Astrocyte of the spinal cord (primary cell): ENCODE data around the gene PLAA.

ENCODE experiments used
- DNase-seq: peaks from one replicate; pipeline ENCODE4 v3.0.0; 2011; ENCODE audit warnings: low read depth, low spot score
- H3K4me3 ChIP-seq: 2 replicates; pipeline ENCODE4 v1.5.1; 2011; ENCODE audit warnings: low read depth, mild to moderate bottlenecking, low read length, moderate library complexity
- in situ Hi-C: cut with HindIII; loops from 2 replicates; pipeline ENCODE4 v1.10.0; 2017; ENCODE audit warnings: low sequenced_read_pairs
- TF ChIP-seq, protein P1 (sequence below): IDR thresholded peaks from 2 replicates; pipeline ENCODE4 v1.5.1; 2012; ENCODE audit warnings: low read depth, mild to moderate bottlenecking, low read length, inconsistent platforms

PLAA gene

DNA sequence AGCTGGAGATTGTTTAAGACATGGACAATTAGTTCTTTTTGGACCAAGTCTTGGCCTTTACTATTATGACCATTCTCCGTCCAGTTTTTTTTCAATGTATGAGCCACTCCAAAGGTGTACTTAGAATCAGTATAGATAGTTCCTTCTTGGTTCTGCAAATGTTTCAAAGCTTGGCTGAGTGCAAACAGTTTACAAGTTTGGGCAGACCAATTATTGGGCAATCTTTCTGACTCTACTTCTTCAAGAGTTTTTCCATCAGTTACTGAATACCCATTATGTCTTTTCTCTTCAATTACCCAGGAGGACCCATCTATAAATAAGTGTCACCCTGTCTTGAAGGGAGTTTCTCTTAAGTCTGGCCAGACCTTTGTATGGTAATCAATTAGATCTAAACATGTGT, 24.7 kb upstream of the PLAA start:
- in situ Hi-C loops, result no loop called here
- H3K4me3 ChIP-seq, result no peak overlapping the region
- TF ChIP-seq, protein P1, sequence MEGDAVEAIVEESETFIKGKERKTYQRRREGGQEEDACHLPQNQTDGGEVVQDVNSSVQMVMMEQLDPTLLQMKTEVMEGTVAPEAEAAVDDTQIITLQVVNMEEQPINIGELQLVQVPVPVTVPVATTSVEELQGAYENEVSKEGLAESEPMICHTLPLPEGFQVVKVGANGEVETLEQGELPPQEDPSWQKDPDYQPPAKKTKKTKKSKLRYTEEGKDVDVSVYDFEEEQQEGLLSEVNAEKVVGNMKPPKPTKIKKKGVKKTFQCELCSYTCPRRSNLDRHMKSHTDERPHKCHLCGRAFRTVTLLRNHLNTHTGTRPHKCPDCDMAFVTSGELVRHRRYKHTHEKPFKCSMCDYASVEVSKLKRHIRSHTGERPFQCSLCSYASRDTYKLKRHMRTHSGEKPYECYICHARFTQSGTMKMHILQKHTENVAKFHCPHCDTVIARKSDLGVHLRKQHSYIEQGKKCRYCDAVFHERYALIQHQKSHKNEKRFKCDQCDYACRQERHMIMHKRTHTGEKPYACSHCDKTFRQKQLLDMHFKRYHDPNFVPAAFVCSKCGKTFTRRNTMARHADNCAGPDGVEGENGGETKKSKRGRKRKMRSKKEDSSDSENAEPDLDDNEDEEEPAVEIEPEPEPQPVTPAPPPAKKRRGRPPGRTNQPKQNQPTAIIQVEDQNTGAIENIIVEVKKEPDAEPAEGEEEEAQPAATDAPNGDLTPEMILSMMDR, result no peak
- no peak for DNase-seq

DNA sequence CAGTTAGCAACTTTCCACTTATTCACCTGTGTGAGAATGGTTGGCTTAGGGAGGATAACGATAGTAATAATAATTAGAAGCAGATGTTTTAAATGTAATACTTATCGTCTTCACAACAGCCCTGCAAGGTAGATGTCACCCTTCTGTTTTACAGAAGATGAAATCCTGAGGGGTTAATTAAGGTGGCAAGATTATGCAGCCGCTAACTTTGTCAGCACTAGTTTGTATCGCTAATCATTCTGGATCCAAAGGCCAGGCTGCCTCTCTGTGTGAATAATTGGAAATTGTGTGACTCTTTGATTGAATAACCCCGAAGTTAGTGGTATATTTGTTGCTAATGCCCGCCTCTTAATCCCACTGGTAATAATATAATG, 9.8 kb upstream of the PLAA start:
- in situ Hi-C loops, result no loop called here
- TF ChIP-seq, protein P1, result no peak
- DNase-seq, result no peak
- H3K4me3 ChIP-seq, result peak overlapping the region; percentile 65

DNA sequence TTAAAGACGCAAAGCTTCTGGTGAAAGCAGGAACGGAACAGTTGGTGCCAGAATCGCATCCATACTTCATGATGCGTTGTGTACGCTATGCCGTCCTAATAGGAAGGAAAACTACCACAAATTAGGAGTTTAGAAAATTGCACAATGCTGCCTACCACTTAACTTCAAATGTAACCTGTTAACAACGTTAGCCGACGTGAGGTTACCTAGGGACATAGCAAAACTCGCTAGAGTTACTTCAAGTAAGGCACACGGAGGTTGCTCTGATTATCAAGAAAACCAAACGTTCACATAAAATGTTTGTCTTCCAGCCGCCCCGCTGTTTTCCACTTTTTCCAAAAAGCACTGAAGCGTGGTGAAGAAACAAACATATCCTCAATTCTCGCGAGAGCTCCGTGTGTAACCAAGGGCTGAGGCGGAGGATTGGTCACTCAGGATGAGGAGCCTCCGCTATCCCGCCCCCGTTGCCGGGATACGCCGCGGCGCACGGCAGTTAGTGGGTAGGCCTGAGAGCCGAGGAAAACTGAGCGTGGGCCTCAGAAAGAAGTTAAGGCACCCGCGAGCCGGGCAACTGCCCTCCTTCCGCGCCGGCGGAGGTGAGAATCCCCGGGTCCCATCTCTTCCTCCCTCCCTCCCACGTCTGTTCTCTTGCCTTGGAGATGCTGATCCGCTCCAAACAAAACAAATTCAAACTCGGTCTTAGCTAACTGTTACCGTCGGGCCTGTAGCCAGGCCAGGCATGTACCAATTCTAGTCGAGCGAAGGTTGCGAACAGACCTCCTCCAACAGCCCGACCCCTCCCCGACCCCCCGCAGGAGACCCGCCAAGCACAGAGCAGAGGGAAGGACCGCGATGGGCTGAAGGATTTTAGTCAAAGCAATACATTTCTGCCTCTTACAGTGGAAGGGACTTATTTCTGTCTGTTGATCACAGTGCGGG, 9.1 kb upstream of the PLAA start, which contains the start of gene IFT74:
Gene IFT74 (plus strand): TSS at position 492 of the 939 bp plus-strand sequence. CDS start 5,556 bp downstream, outside the sequence.
- DNase-seq, result peak; percentile 98
- TF ChIP-seq, protein P1, result no peak
- H3K4me3 ChIP-seq, result peak within 1 kb of the TSS; percentile 65
- in situ Hi-C loops, result no loop called here

DNA sequence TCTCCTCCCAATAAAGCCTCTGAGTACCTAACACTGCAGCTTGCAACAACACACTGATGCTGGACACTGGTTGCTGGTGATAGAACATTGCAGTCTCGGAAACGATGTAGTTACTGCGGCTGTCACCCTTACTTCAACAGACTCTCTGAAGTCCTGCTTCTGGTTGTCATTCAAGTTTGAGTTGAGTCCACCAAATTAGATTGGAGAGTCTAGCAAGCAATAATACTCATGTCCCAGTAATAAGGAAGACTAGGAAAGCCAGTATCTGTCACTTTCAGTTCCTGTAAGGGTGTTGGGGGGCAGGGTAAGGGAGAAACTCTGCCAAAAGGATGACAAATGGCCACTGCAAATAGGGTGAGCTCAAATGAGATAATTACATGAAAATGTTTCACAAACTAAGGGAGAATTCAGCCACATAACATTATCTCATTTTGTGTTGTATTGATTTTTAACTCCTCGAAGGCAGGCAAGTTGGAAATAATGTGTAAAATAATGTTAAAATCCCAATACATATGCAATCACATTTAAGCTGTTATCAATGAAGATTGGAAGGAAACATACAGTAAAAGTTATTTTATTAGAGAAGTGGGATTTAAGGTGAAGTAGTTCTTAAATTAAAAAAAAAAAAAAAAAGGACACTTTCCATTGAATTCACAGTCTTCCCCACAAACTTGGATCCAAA, 8.3 kb upstream of the PLAA start:
- in situ Hi-C loops, result no loop called here
- peak overlapping the region; percentile 65 for H3K4me3 ChIP-seq
- DNase-seq, result no peak
- TF ChIP-seq, protein P1, result no peak

DNA sequence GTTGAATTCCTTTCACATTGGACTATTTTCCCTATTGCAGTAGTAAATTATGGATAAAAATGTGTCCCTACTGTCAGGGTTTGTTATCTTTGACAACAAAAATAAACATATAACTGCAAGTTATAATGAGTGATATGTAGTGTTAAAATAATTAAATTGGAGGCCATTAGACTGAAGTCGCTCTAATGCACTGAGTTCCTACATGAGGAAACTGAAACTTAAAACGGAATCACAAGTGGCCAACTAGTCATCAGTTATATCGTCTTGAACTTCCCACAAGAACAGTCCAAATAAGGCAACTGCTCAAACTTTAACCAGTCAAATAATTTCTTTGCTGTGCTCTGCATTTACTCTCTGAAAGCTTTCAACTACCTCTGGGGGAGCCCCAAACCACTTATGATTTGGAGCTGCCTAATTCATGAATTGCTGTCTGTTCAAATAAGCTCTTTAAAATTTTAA, 7.0 kb upstream of the PLAA start:
- in situ Hi-C loops, result no loop called here
- no peak overlapping the region for H3K4me3 ChIP-seq
- DNase-seq, result no peak
- TF ChIP-seq, protein P1, result no peak

DNA sequence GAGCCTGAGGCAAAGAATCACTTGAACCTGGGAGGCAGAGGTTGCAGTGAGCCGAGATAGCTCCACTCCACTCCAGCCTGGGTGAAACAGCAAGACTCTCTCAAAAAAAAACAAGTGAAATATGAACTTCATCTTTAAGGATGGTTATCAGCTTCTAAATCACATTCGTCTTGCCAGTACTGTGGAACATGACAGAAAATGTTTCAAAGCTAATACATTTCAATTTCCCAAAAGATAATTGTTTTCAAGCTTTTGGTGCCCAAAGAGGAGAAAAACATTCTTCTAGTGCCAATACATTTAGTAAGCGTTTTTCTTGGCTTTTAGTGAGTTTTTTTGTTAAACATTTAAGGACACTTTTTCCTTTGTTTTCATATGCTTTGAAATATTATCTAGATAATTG, 4.8 kb upstream of the PLAA start:
- no peak overlapping the region for H3K4me3 ChIP-seq
- DNase-seq, result no peak
- TF ChIP-seq, protein P1, result no peak
- in situ Hi-C loops, result no loop called here
